Adrenal gland (tissue), 5 donors: ENCODE results near the gene RNF44.

ENCODE experiments used
- POLR2A ChIP-seq, 2 donors: fragments of 450-650 bp; IDR thresholded peaks; one replicate each; pipeline ENCODE4 v1.6.1; 2017; ENCODE audit warnings: antibody characterized with exemption in 2 of 2, mild to moderate bottlenecking in 2 of 2, moderate library complexity in 1 of 2
- TF ChIP-seq, protein P1 (sequence below), 6 experiments: fragments of 450-650 bp in 4 of 6; fragments of 200-600 bp in 2 of 6; sonication (generic) in 1 of 6; IDR thresholded peaks; 1 replicate in 5 of 6; 2 replicates in 1 of 6; pipeline versions ENCODE4 v1.5.1 to v1.8.0; 2016 to 2021; ENCODE audit warnings: antibody characterized with exemption in 6 of 6, mild to moderate bottlenecking in 2 of 6, moderate library complexity in 1 of 6
- donor health status: DM: no; HTN: no; CAD: no.

- TF ChIP-seq, protein P1, sequence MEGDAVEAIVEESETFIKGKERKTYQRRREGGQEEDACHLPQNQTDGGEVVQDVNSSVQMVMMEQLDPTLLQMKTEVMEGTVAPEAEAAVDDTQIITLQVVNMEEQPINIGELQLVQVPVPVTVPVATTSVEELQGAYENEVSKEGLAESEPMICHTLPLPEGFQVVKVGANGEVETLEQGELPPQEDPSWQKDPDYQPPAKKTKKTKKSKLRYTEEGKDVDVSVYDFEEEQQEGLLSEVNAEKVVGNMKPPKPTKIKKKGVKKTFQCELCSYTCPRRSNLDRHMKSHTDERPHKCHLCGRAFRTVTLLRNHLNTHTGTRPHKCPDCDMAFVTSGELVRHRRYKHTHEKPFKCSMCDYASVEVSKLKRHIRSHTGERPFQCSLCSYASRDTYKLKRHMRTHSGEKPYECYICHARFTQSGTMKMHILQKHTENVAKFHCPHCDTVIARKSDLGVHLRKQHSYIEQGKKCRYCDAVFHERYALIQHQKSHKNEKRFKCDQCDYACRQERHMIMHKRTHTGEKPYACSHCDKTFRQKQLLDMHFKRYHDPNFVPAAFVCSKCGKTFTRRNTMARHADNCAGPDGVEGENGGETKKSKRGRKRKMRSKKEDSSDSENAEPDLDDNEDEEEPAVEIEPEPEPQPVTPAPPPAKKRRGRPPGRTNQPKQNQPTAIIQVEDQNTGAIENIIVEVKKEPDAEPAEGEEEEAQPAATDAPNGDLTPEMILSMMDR (IDR thresholded peaks at IDR 0.05), result no peak
- TF ChIP-seq POLR2A (IDR thresholded peaks at IDR 0.05), result no peak
Observed at GRCh38 chr5:176491901-176492300, 45.3 kb downstream of the RNF44 start.
